Heart right ventricle (tissue), 16 donors: ENCODE data around the gene FAM171A1. TPM values are rescaled to one million over a fixed set of nuclear protein-coding genes. Genes with fewer than 3 reads are reported as not detected.
A peak's percentile ranks its signal among the peaks of the same experiment; 100 is the strongest.
"Not testable (repeated sequence)": the region's sequence is repeated elsewhere in the genome, so short reads cannot be mapped to it uniquely, and the experiment has no call there.

Experiments used
- ATAC-seq, 8 donors: fragments of 200-7000 bp; cut with Tn5 transposase; one replicate each; pipeline ENCODE4 v1.9.1; 2020; ENCODE audit warnings: mild to moderate bottlenecking in 8 of 8, moderate library complexity in 8 of 8, moderate number of reproducible peaks in 1 of 8
- DNase-seq, 2 donors: peaks; one replicate each; pipeline ENCODE4 v3.0.0-alpha.2; 2020
- H3K27ac ChIP-seq, 10 donors: fragments of 200-600 bp; sonication (generic) in 2 of 10; one replicate each; pipeline versions ENCODE4 v1.5.0 to v1.8.0; 2020 to 2022; ENCODE audit warnings: mild to moderate bottlenecking in 3 of 10
- H3K27me3 ChIP-seq, 7 donors: fragments of 200-600 bp; one replicate each; pipeline ENCODE4 v1.8.0; 2021 to 2022; ENCODE audit warnings: mild to moderate bottlenecking in 2 of 7
- H3K36me3 ChIP-seq, 9 donors: fragments of 200-600 bp; sonication (generic) in 1 of 9; one replicate each; pipeline versions ENCODE4 v1.5.0 to v1.8.0; 2020 to 2022; ENCODE audit warnings: mild to moderate bottlenecking in 2 of 9
- H3K4me1 ChIP-seq, 9 donors: fragments of 200-600 bp; sonication (generic) in 1 of 9; one replicate each; pipeline versions ENCODE4 v1.5.0 to v1.8.0; 2020 to 2022; ENCODE audit warnings: mild to moderate bottlenecking in 4 of 9
- H3K4me3 ChIP-seq, 10 donors: fragments of 200-600 bp; sonication (generic) in 2 of 10; one replicate each; pipeline versions ENCODE4 v1.5.0 to v1.8.0; 2020 to 2022; ENCODE audit warnings: mild to moderate bottlenecking in 7 of 10, moderate library complexity in 2 of 10
- H3K9me3 ChIP-seq, 11 donors: fragments of 200-600 bp in 10 of 11; sonication (generic) in 2 of 11; one replicate each; pipeline versions ENCODE4 v1.5.0 to v1.8.0; 2013 to 2022; ENCODE audit warnings: mild to moderate bottlenecking in 2 of 11, control low read depth in 1 of 11, moderate library complexity in 1 of 11
- WGBS, 2 donors: extraction: QIAGEN DNeasy Blood & Tissue Kit; methylation state at CpG; one replicate each; pipeline ENCODE4 v1.1.7; 2013; ENCODE audit warnings: inconsistent platforms in 1 of 2; 5-methylcytosine and 5-hydroxymethylcytosine counted together
- intact Hi-C, 10 donors: fragments of 100-400 bp; cut with DNase I; formaldehyde crosslinking; loops; one replicate each; pipeline versions ENCODE4 v1.11.1 to v1.14.2; 2022
- polyA plus RNA-seq, 2 donors: library from polyadenylated mRNA; stranded (reverse); fragments of 200-250 nt; gene quantifications; one replicate each; pipeline ENCODE4 v1.2.3, GENCODE V29; 2013
- total RNA-seq, 10 donors: library from RNA; stranded (reverse); fragmentation: NEBNext Ultra II Directional in 3 of 10; extraction: Animal tissue kit (Norgen Biotek cat#: 25700) in 3 of 10; gene quantifications; one replicate each; pipeline versions ENCODE4 v1.2.1 to v1.2.4, GENCODE V29; 2021 to 2023
- TF ChIP-seq, protein P1 (sequence below), 9 donors: fragments of 200-600 bp; sonication (generic) in 2 of 9; IDR thresholded peaks; one replicate each; pipeline versions ENCODE4 v1.5.0 to v1.8.0; 2021 to 2022; ENCODE audit warnings: antibody characterized with exemption in 9 of 9, mild to moderate bottlenecking in 5 of 9, moderate library complexity in 1 of 9
- donor health status: Arrhythmogenic right ventricular cardiomyopathy.
- donor health status: ischemic (EF 13 %, LVEDD 7.1; RV severe dilation, severe dysfunction).
- donor health status: healthy with polysubstance abuse.
- donor health status: DM: no; HTN: yes; CAD: no.
- donor health status: DM: no; HTN: no; CAD: no.
- donor health status: ischemic (EF 25% LVEDD 6.9; RV normal size, moderate dysfunction).
- donor health status: ischemic (EF 25% LVEDD 5.7; RV mildly dilated, moderate dysfunction).
- donor health status: healthy.
- donor health status: DM: yes; HTN: yes; CAD: no.
- donor health status: Ischemic cardiomyopathy.
- donor health status: ischemic (EF 35%, LVEDD 5.7; RV mildly dilated, moderate dysfunction).
- donor health status: nonischemic (EF 11% LVEDD 7.7; RV severe dilation, severe dysfunction).
- donor health status: DM: yes; HTN: yes; CAD: no.
- donor health status: PGD.
- donor health status: ischemic (EF 29% LVEDD 5.4; RV normal size, mild dysfunction).
- donor health status: nonischemic (EF 23%, LVEDD 6.1; RV moderate dilation, normal function).

The FAM171A1 gene
- total and polyA plus RNA-seq, 12 donors: 3.5 to 10.5 (median 6.8) TPM

DNA sequence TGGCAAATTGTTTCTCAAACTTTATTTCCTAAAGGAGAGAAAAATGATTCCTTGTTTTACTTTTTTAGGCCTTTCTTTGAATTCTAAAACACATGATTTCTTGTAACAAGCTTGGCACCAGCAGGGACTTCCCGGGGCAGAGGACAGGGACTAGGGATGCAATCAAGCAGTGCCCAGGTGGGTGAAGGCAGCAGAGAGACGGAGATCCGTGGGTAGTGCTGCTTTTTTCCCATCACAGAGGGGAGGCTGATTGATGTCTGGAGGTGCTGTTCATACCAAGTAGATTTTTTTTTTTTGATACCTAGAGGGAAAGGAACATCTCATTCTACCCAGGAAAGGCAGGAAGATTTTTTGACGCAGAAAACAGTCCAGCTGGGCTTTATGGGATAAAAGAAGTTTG lies 91.9 kb downstream of the FAM171A1 start:
- Histone ChIP-seq H3K27ac (no peak overlapping the region), H3K4me3 (no peak overlapping the region), H3K9me3 (peaks cover 0 to 7% (median 0%) of the 10 kb centered on the region in 11 donors), H3K27me3 (no peaks in the 10 kb centered on the region), H3K4me1 (peaks cover 0 to 14% (median 0%) of the 10 kb centered on the region in 9 donors), H3K36me3 (peaks cover 0 to 40% (median 0%) of the 10 kb centered on the region in 9 donors)
- intact Hi-C loops: no loop called here
- ATAC-seq: no peak
- 96% methylated on average over 4 of the region's 4 CpGs for WGBS, 2 donors
- TF ChIP-seq, protein P1, sequence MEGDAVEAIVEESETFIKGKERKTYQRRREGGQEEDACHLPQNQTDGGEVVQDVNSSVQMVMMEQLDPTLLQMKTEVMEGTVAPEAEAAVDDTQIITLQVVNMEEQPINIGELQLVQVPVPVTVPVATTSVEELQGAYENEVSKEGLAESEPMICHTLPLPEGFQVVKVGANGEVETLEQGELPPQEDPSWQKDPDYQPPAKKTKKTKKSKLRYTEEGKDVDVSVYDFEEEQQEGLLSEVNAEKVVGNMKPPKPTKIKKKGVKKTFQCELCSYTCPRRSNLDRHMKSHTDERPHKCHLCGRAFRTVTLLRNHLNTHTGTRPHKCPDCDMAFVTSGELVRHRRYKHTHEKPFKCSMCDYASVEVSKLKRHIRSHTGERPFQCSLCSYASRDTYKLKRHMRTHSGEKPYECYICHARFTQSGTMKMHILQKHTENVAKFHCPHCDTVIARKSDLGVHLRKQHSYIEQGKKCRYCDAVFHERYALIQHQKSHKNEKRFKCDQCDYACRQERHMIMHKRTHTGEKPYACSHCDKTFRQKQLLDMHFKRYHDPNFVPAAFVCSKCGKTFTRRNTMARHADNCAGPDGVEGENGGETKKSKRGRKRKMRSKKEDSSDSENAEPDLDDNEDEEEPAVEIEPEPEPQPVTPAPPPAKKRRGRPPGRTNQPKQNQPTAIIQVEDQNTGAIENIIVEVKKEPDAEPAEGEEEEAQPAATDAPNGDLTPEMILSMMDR (IDR thresholded peaks at IDR 0.05): no peak
- DNase-seq: no peak

DNA sequence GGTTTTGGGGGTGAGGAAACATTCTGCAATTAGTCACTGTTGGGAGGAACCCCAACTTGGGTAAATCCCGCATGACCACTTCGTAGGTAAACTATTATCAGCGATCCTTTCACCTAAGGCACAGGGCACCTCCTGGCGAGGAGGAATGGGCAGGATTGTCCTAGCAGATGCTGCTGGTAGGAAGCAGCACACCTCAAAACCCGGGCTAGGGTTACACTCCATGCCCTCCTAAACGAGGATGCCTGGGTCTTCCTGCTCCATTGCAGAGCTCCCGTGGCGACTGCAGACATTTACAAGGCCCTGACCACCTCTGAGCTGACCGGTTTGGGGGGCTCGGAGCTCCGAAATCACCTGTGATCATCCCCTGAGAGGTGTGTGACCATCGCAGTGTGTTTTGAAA lies 92.3 kb downstream of the FAM171A1 start:
- Histone ChIP-seq H3K4me3 (no peak overlapping the region), H3K36me3 (peaks cover 0 to 37% (median 0%) of the 10 kb centered on the region in 9 donors), H3K4me1 (peaks cover 0 to 14% (median 0%) of the 10 kb centered on the region in 9 donors), H3K9me3 (peaks cover 0 to 7% (median 0%) of the 10 kb centered on the region in 11 donors), H3K27ac (no peak overlapping the region), H3K27me3 (no peaks in the 10 kb centered on the region)
- no peak for ATAC-seq
- TF ChIP-seq, protein P1 (IDR thresholded peaks at IDR 0.05): no peak
- intact Hi-C loops: no loop called here
- WGBS, 2 donors: 93 to 96% methylated on average over 12 of the region's 12 CpGs
- DNase-seq: no peak

DNA sequence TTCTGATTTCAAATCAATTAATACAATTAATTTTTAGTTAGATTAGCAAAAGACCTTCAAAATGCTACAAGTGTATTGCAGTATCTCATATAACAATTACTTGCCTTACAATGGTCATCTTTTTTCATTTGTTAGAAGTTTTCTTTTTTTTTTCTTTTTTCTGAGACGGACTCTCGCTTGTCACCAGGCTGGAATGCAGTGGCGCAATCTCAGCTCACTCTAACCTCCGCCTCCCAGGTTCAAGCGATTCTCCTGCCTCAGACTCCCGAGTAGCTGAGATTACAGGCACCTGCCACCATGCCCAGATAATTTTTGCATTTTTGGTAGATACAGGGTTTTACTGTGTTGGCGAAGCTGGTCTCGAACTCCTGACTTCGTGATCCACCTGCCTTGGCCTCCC lies 95.0 kb downstream of the FAM171A1 start:
- Histone ChIP-seq H3K4me1 (peaks cover 0 to 14% (median 0%) of the 10 kb centered on the region in 9 donors), H3K36me3 (peaks cover 0 to 14% (median 0%) of the 10 kb centered on the region in 9 donors)
- intact Hi-C loops, H3K27ac ChIP-seq, H3K27me3 ChIP-seq, H3K4me3 ChIP-seq, ATAC-seq, H3K9me3 ChIP-seq, DNase-seq: not testable (repeated sequence)
- WGBS, 2 donors: 91 to 95% methylated on average over 9 of the region's 9 CpGs

DNA sequence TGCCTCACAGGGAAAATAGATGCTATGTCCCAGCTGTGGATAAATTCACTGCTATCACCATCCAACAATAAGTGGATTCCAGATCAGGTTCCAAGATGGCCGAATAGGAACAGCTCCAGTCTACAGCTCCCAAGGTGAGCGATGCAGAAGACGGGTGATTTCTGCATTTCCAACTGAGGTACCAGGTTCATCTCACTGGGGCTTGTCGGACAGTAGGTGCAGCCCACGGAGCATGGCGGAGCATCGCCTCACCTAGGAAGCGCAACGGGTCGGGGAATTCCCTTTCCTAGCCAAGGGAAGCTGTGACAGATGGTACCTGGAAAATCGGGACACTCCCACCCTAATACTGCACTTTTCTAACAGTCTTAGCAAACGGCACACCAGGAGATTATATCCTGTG lies 101.3 kb downstream of the FAM171A1 start:
- H3K4me3 ChIP-seq, H3K4me1 ChIP-seq, ATAC-seq, DNase-seq, H3K27ac ChIP-seq, H3K27me3 ChIP-seq: not testable (repeated sequence)
- 89 to 97% methylated on average over 12 of the region's 12 CpGs for WGBS, 2 donors
- H3K36me3 ChIP-seq: peaks cover 0 to 14% (median 0%) of the 10 kb centered on the region in 9 donors
- peaks cover 0 to 17% (median 0%) of the 10 kb centered on the region in 11 donors for H3K9me3 ChIP-seq
- intact Hi-C loops: loop anchor here in 1 of 10 donors (5.0 kb wide), 1 partner anchor 147 kb away; no protein-coding TSS in a partner anchor

DNA sequence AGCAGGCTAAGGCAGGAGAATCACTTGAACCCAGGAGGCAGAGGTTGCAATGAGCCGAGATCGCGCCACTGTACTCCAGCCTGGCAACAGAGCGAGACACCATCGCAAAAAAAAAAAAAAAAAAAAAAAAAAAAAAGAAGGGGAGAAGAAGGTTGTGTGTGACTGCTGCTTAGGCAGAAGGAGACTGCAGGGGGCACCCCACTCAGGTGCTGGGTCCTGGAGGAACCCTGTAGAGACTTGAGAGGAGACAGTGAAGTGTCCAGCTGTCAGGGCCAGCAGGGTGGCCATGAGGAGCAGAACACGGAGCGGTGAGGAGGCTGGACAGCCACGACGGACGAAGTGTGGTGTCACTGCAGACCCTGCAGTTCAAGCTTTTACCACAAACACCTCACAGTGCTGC lies 103.6 kb downstream of the FAM171A1 start:
- TF ChIP-seq, protein P1 (IDR thresholded peaks at IDR 0.05): no peak
- Histone ChIP-seq H3K27me3 (no peaks in the 10 kb centered on the region), H3K36me3 (peaks cover 0 to 11% (median 0%) of the 10 kb centered on the region in 9 donors), H3K4me3 (no peak overlapping the region), H3K4me1 (peaks cover 0 to 3% (median 0%) of the 10 kb centered on the region in 9 donors), H3K27ac (no peak overlapping the region), H3K9me3 (peaks cover 0 to 17% (median 0%) of the 10 kb centered on the region in 11 donors)
- ATAC-seq: peak in 1 of 8 donors; percentile 10
- DNase-seq: no peak
- 80 to 85% methylated on average over 10 of the region's 10 CpGs for WGBS, 2 donors
- intact Hi-C loops: loop anchor here in 1 of 10 donors (5.0 kb wide), 1 partner anchor 150 kb away; no protein-coding TSS in a partner anchor
